Measurements from ENCODE around the gene HSD17B7.
"Not testable (repeated sequence)": the region's sequence is repeated elsewhere in the genome, so short reads cannot be mapped to it uniquely, and the experiment has no call there.

Gene HSD17B7

GRCh38 chr1:162807503-162807902 is 17.0 kb downstream of the HSD17B7 start:
- DNase-seq (ENCODE audit: low spot score), result not testable (repeated sequence)

- not testable (repeated sequence) for DNase-seq (ENCODE audit: low spot score)
Measured at GRCh38 chr1:162812357-162812756, 21.9 kb downstream of the HSD17B7 start.

- DNase-seq (ENCODE audit: low spot score), result not testable (repeated sequence)
Measured at GRCh38 chr1:162818136-162818535, 27.6 kb downstream of the HSD17B7 start.

- not testable (repeated sequence) for DNase-seq (ENCODE audit: low spot score)
Measured at GRCh38 chr1:162818666-162819065, 28.2 kb downstream of the HSD17B7 start.

- DNase-seq (ENCODE audit: low spot score), result peak; percentile 20
Measured at GRCh38 chr1:162822391-162823200, 32.1 kb downstream of the HSD17B7 start.

- no peak for DNase-seq (ENCODE audit: low spot score)
Measured at GRCh38 chr1:162823231-162823630, 32.7 kb downstream of the HSD17B7 start.

GRCh38 chr1:162823771-162824525 is 33.4 kb downstream of the HSD17B7 start:
- DNase-seq (ENCODE audit: low spot score), result no peak

- DNase-seq (ENCODE audit: low spot score), result no peak
Measured at GRCh38 chr1:162829268-162829667, 38.8 kb downstream of the HSD17B7 start.

- DNase-seq (ENCODE audit: low spot score), result no peak
Measured at GRCh38 chr1:162832470-162832869, 42.0 kb downstream of the HSD17B7 start.

- DNase-seq (ENCODE audit: low spot score), result no peak
Measured at GRCh38 chr1:162835157-162835899, 44.8 kb downstream of the HSD17B7 start.

- no peak for DNase-seq (ENCODE audit: low spot score)
Measured at GRCh38 chr1:162838863-162839262, 48.4 kb downstream of the HSD17B7 start.

GRCh38 chr1:162840250-162840839 is 49.8 kb downstream of the HSD17B7 start:
- no peak for DNase-seq (ENCODE audit: low spot score)

GRCh38 chr1:162844153-162844552 is 53.7 kb downstream of the HSD17B7 start:
- DNase-seq (ENCODE audit: low spot score), result no peak

- DNase-seq (ENCODE audit: low spot score), result no peak
Measured at GRCh38 chr1:162846256-162847212, 56.0 kb downstream of the HSD17B7 start.

- DNase-seq (ENCODE audit: low spot score), result peak; percentile 72
Measured at GRCh38 chr1:162847839-162848453, 57.4 kb downstream of the HSD17B7 start.

GRCh38 chr1:162849711-162850110 is 59.2 kb downstream of the HSD17B7 start:
- DNase-seq (ENCODE audit: low spot score), result no peak

- no peak for DNase-seq (ENCODE audit: low spot score)
Measured at GRCh38 chr1:162851341-162851740, 60.8 kb downstream of the HSD17B7 start.

GRCh38 chr1:162854245-162854882 is 63.9 kb downstream of the HSD17B7 start:
- peak; percentile 76 for DNase-seq (ENCODE audit: low spot score)

GRCh38 chr1:162855461-162856150 is 65.1 kb downstream of the HSD17B7 start:
- peak; percentile 22 for DNase-seq (ENCODE audit: low spot score)
